Heart left ventricle (tissue), 13 donors: Measurements from ENCODE around the gene CLEC4M.

ENCODE experiments used
- POLR2A ChIP-seq, 2 donors: fragments of 450-650 bp; IDR thresholded peaks; one replicate each; pipeline ENCODE4 v1.6.1; 2017; ENCODE audit warnings: antibody characterized with exemption in 2 of 2, mild to moderate bottlenecking in 2 of 2, moderate library complexity in 2 of 2
- TF ChIP-seq, protein P1 (sequence below), 12 donors: fragments of 200-600 bp; sonication (generic) in 4 of 12; IDR thresholded peaks; one replicate each; pipeline versions ENCODE4 v1.5.0 to v1.8.0; 2018 to 2022; ENCODE audit warnings: antibody characterized with exemption in 12 of 12, mild to moderate bottlenecking in 5 of 12
- donor health status: ischemic (EF 13 %, LVEDD 7.1; RV severe dilation, severe dysfunction).
- donor health status: DM: no; HTN: yes; CAD: no.
- donor health status: DM: no; HTN: no; CAD: no.
- donor health status: ischemic (EF 25% LVEDD 6.9; RV normal size, moderate dysfunction).
- donor health status: ischemic (EF 25% LVEDD 5.7; RV mildly dilated, moderate dysfunction).
- donor health status: ischemic (EF 35%, LVEDD 5.7; RV mildly dilated, moderate dysfunction).
- donor health status: nonischemic (EF 11% LVEDD 7.7; RV severe dilation, severe dysfunction).
- donor health status: DM: yes; HTN: yes; CAD: no.
- donor health status: PGD.
- donor health status: ischemic (EF 29% LVEDD 5.4; RV normal size, mild dysfunction).
- donor health status: nonischemic (EF 23%, LVEDD 6.1; RV moderate dilation, normal function).

DNA sequence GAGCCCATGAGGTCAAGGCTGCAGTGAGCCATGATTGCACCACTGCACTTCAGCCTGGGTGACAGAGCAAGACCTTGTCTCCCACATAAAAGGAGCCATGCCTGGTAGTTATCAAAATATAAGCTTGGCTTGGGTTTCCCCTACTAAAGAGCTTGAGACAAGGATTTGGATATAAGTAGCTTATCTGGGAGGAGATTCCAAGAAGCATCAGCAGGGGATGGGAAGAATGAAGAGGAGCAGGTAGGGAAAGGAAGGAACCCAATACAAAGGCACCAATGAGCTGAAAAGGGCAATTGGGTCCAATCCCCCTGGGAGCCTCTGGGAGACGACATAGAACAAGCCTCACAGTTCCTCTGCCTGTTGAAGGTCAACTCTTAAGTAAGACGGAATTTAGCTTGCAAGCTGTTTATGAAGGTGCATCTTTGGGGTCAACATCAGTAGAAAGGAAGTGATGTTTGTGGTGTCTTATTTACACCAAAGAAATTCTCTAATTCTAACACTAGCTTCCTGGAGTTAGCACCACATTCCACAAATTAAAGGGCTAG, 23.8 kb upstream of the CLEC4M start:
- TF ChIP-seq, protein P1, sequence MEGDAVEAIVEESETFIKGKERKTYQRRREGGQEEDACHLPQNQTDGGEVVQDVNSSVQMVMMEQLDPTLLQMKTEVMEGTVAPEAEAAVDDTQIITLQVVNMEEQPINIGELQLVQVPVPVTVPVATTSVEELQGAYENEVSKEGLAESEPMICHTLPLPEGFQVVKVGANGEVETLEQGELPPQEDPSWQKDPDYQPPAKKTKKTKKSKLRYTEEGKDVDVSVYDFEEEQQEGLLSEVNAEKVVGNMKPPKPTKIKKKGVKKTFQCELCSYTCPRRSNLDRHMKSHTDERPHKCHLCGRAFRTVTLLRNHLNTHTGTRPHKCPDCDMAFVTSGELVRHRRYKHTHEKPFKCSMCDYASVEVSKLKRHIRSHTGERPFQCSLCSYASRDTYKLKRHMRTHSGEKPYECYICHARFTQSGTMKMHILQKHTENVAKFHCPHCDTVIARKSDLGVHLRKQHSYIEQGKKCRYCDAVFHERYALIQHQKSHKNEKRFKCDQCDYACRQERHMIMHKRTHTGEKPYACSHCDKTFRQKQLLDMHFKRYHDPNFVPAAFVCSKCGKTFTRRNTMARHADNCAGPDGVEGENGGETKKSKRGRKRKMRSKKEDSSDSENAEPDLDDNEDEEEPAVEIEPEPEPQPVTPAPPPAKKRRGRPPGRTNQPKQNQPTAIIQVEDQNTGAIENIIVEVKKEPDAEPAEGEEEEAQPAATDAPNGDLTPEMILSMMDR (IDR thresholded peaks at IDR 0.05), result no peak
- no peak for TF ChIP-seq POLR2A (IDR thresholded peaks at IDR 0.05)
